Measurements from ENCODE around the gene AMHR2. TPM values are rescaled to one million over a fixed set of nuclear protein-coding genes. Genes with fewer than 3 reads are reported as not detected.
"Not testable (repeated sequence)": the region's sequence is repeated elsewhere in the genome, so short reads cannot be mapped to it uniquely, and the experiment has no call there.

Gene AMHR2
- total RNA-seq, 3 donors from 2014 or later: not detected

GRCh38 chr12:53425515-53426150, 2.0 kb downstream of the AMHR2 start:
- no peak for ATAC-seq
- Mint-ChIP-seq H3K4me1 (ENCODE audit: low read depth) (peaks cover 12% of the 10 kb centered on the region), H3K4me3 (no peak overlapping the region), H3K9me3 (no peaks in the 10 kb centered on the region), H3K27me3 (ENCODE audit: low read depth) (no peaks in the 10 kb centered on the region), H3K36me3 (ENCODE audit: insufficient read depth) (no peaks in the 10 kb centered on the region)
- no peak for DNase-seq

GRCh38 chr12:53427905-53428594, 4.4 kb downstream of the AMHR2 start:
- H3K4me1 Mint-ChIP-seq (ENCODE audit: low read depth): peaks cover 7% of the 10 kb centered on the region
- no peaks in the 10 kb centered on the region for H3K27me3 Mint-ChIP-seq (ENCODE audit: low read depth)
- H3K4me3 Mint-ChIP-seq: no peak overlapping the region
- no peaks in the 10 kb centered on the region for H3K36me3 Mint-ChIP-seq (ENCODE audit: insufficient read depth)
- ATAC-seq (peak; percentile 99 to 100), DNase-seq (no peak)
- no peaks in the 10 kb centered on the region for H3K9me3 Mint-ChIP-seq

DNA sequence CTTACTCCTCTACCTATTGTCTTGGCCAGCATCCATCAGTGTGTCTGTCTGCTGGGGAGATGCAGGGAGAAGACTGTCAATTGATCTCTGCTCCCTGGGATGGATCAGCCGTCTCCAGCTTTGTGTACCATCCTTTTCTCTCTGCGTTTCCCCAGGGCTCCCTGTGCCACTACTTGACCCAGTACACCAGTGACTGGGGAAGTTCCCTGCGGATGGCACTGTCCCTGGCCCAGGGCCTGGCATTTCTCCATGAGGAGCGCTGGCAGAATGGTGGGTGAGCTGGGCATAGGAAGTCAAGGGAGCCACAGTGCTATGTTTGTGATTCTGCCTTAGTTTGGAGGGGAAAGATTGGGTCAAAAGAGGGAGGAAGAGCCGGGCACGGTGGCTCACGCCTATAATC, 5.1 kb downstream of the AMHR2 start:
- H3K4me1 Mint-ChIP-seq (ENCODE audit: low read depth): peaks cover 7% of the 10 kb centered on the region
- H3K27me3 Mint-ChIP-seq (ENCODE audit: low read depth): no peaks in the 10 kb centered on the region
- DNase-seq (no peak), ATAC-seq (peak in 1 of 2 donors; percentile 4)
- H3K9me3 Mint-ChIP-seq: no peaks in the 10 kb centered on the region
- H3K4me3 Mint-ChIP-seq: no peak overlapping the region
- no peaks in the 10 kb centered on the region for H3K36me3 Mint-ChIP-seq (ENCODE audit: insufficient read depth)

- no peaks in the 10 kb centered on the region for H3K27me3 Mint-ChIP-seq (ENCODE audit: low read depth)
- DNase-seq (no peak), ATAC-seq (no peak)
- no peak overlapping the region for H3K4me3 Mint-ChIP-seq
- H3K36me3 Mint-ChIP-seq (ENCODE audit: insufficient read depth): no peaks in the 10 kb centered on the region
- peaks cover 7% of the 10 kb centered on the region for H3K4me1 Mint-ChIP-seq (ENCODE audit: low read depth)
- H3K9me3 Mint-ChIP-seq: no peaks in the 10 kb centered on the region
Measured at GRCh38 chr12:53430116-53430515, 6.5 kb downstream of the AMHR2 start.

GRCh38 chr12:53431187-53431586, 7.5 kb downstream of the AMHR2 start:
- H3K4me3 Mint-ChIP-seq: no peak overlapping the region
- no peak for DNase-seq
- no peak for ATAC-seq
- no peaks in the 10 kb centered on the region for H3K9me3 Mint-ChIP-seq
- H3K4me1 Mint-ChIP-seq (ENCODE audit: low read depth): peaks cover 7% of the 10 kb centered on the region
- H3K36me3 Mint-ChIP-seq (ENCODE audit: insufficient read depth): no peaks in the 10 kb centered on the region
- no peaks in the 10 kb centered on the region for H3K27me3 Mint-ChIP-seq (ENCODE audit: low read depth)

DNA sequence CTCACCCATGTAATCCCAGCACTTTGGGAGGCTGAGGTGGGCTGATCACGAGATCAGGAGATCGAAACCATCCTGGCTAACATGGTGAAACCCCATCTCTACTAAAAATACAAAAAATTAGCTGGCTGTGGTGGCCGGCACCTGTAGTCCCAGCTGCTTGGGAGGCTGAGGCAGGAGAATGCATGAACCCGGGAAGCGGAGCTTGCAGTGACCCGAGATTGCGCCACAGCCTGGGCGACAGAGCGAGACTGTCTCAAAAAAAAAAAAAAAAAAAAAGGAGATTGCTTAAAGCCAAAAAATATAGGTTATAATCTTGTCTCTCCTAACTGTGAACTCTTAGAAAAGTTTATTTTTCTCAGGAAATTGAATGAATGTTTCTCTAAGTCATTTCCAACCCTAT, 11.7 kb downstream of the AMHR2 start:
- not testable (repeated sequence) for H3K9me3 Mint-ChIP-seq, H3K4me3 Mint-ChIP-seq

GRCh38 chr12:53439582-53439981, 15.9 kb downstream of the AMHR2 start:
- H3K4me3 Mint-ChIP-seq; ATAC-seq; H3K9me3 Mint-ChIP-seq; DNase-seq; H3K27me3 Mint-ChIP-seq (ENCODE audit: low read depth); H3K36me3 Mint-ChIP-seq (ENCODE audit: insufficient read depth): not testable (repeated sequence)
- peaks cover 20% of the 10 kb centered on the region for H3K4me1 Mint-ChIP-seq (ENCODE audit: low read depth)

More for the DNA sequence above, 11.7 kb downstream of the AMHR2 start:
- not testable (repeated sequence) for ATAC-seq; H3K36me3 Mint-ChIP-seq (ENCODE audit: insufficient read depth); H3K4me1 Mint-ChIP-seq (ENCODE audit: low read depth); H3K27me3 Mint-ChIP-seq (ENCODE audit: low read depth); DNase-seq

GRCh38 chr12:53441040-53441833, 17.6 kb downstream of the AMHR2 start, which contains the start of gene PRR13:
TSS of gene PRR13 (plus strand) at chr12:53441734. CDS start at chr12:53442715, 981 bp downstream.
- ATAC-seq (peak; percentile 98 to 99), DNase-seq (peak; percentile 99)
- Mint-ChIP-seq H3K36me3 (ENCODE audit: insufficient read depth) (peaks cover 10% of the 10 kb centered on the region), H3K4me1 (ENCODE audit: low read depth) (peaks cover 35% of the 10 kb centered on the region), H3K27me3 (ENCODE audit: low read depth) (no peaks in the 10 kb centered on the region), H3K9me3 (no peaks in the 10 kb centered on the region), H3K4me3 (peak within 1 kb of the TSS; percentile 95)

GRCh38 chr12:53443955-53444354, 20.3 kb downstream of the AMHR2 start:
- peaks cover 39% of the 10 kb centered on the region for H3K4me1 Mint-ChIP-seq (ENCODE audit: low read depth)

DNA sequence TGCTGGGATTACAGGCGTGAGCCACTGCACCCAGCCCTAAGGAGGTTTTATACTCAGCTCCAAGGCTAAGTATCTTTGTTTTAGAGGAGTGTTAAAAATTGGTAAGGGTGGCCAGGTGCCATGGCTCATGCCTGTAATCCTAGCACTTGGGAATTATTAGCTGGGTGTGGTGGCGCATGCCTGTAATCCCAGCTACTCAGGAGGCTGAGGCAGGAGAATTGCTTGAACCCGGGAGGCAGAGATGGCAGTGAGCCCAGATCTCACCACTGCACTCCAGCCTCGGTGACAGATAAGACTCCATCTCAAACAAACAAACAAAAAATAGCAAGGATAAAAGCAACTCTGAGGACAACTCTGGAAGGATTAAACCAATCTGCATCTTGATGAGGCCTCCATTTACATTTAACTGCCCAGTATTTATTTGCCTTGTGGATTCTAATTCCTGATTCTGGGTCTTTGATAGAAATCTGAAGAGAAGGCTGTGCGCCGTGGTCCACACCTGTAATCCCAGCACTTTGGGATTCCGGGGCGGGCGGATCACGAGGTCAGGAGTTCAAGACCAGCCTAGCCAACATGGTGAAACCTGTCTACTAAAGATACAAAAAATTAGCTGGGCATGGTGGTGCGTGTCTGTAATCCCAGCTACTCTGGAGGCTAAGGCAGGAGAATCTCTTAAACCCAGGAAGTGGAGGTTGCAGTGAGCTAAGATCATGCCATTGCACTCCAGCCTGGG, 21.1 kb downstream of the AMHR2 start:
- Mint-ChIP-seq H3K4me1 (ENCODE audit: low read depth) (peaks cover 39% of the 10 kb centered on the region), H3K36me3 (ENCODE audit: insufficient read depth) (peaks cover 20% of the 10 kb centered on the region), H3K4me3 (peak overlapping the region; percentile 95)
- not testable (repeated sequence) for DNase-seq; H3K9me3 Mint-ChIP-seq; ATAC-seq; H3K27me3 Mint-ChIP-seq (ENCODE audit: low read depth)

More at GRCh38 chr12:53443955-53444354, 20.3 kb downstream of the AMHR2 start:
- no peak for ATAC-seq
- DNase-seq: no peak
- H3K9me3 Mint-ChIP-seq: no peaks in the 10 kb centered on the region
- peak overlapping the region; percentile 95 for H3K4me3 Mint-ChIP-seq
- no peaks in the 10 kb centered on the region for H3K27me3 Mint-ChIP-seq (ENCODE audit: low read depth)
- peaks cover 20% of the 10 kb centered on the region for H3K36me3 Mint-ChIP-seq (ENCODE audit: insufficient read depth)

DNA sequence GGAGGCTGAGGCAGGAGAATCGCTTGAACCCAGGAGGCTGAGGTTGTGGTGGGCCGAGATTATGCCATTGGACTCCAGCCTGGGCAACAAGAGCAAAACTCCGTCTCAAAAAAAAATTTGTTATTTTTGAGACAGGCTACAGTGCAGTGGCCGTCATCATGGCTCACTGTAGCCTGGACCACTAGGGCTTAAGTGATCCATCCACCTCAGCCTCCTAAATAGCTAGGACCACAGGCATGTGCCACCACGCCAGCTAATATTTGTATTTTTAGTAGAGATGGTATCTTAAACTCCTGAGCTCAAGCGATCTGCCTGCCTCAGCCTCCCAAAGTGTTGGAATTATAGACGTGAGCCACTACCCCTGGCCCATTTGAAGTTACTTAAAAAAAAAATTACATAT, 27.3 kb downstream of the AMHR2 start:
- no peaks in the 10 kb centered on the region for H3K27me3 Mint-ChIP-seq (ENCODE audit: low read depth)
- peaks cover 44% of the 10 kb centered on the region for H3K36me3 Mint-ChIP-seq (ENCODE audit: insufficient read depth)
- H3K9me3 Mint-ChIP-seq: no peaks in the 10 kb centered on the region
- no peak for ATAC-seq
- H3K4me3 Mint-ChIP-seq: no peak overlapping the region
- DNase-seq: no peak
- peaks cover 36% of the 10 kb centered on the region for H3K4me1 Mint-ChIP-seq (ENCODE audit: low read depth)

DNA sequence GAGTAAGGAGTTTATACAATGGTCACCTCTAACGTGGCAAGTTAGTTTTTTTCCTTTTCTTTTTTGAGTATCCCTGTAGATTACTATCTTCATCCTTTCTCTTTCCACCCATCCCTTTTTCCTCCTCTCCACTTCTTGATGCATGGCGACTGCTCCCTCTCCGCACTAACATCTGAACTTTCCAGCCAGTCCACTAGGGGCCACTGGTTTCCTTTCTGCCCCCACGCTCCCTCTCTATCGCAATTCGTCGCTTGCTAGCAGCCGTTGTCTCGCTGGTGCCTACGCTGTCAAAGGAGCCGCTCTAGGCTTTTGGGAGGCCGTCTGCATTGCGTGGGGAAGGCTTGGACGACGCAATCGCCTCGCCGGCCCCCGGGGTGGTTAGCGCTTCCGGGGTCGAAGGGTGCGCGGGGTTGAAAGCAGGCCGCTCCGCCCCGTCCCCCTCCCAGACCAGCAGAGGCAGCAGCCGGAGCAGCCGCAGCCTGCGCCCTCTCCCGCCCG, 28.1 kb downstream of the AMHR2 start, which contains the start of gene PCBP2:
TSS of gene PCBP2 (plus strand) at position 442 of the 498 bp plus-strand sequence. CDS start 2,699 bp downstream, outside the sequence.
- Mint-ChIP-seq H3K36me3 (ENCODE audit: insufficient read depth) (peaks cover 41% of the 10 kb centered on the region), H3K4me1 (ENCODE audit: low read depth) (peaks cover 35% of the 10 kb centered on the region), H3K4me3 (peak within 1 kb of the TSS; percentile 92), H3K9me3 (no peaks in the 10 kb centered on the region), H3K27me3 (ENCODE audit: low read depth) (no peaks in the 10 kb centered on the region)
- DNase-seq (peak; percentile 96), ATAC-seq (peak; percentile 95 to 97)

DNA sequence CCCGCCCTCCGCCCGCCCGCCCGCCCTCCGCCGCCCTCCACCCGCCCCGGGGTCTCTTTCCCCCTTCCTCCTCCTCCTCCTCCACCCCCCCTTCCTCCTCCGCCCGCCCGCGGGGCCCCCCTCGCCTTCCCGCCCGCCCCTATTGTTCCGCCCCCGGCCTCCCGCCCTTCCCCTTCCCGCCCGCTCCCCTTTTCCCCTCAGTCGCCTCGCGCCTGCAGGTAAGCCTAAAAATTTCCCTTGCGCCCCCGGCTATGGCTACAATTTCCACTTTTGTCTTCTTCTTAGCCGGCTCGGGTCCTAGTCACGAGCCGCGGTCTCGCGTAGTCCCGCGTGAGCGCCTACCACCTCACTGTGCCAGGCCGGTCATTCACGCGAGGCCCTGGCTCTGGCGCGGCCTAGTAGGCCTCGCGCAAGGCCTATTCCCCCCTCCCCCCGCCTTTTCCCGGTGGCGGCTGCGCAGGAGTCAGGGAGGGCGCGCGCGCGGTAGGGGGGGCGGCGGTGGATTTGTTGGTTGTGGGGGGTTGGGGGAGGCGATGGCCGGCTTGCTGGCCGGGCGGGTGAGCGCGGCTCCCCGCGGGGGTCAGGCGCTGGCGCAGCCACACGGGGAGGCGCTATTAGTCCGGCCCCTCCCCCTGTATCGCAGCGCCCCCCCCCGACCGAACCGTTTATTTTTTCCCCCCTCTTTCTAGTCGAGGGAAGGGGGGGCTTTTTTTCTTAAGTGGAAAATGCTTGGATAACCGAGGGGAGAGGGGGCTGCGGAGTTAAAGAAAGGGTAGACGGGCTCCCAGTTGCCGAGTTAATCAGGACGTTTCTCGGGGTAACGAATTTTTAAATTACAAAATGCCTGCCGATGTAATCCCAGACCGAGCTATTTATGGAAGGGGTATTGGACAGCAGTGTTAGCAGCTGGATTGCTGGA, 28.8 kb downstream of the AMHR2 start:
- peaks cover 41% of the 10 kb centered on the region for H3K36me3 Mint-ChIP-seq (ENCODE audit: insufficient read depth)
- H3K4me1 Mint-ChIP-seq (ENCODE audit: low read depth): peaks cover 35% of the 10 kb centered on the region
- H3K4me3 Mint-ChIP-seq: peak overlapping the region; percentile 92
- H3K27me3 Mint-ChIP-seq (ENCODE audit: low read depth): no peaks in the 10 kb centered on the region
- DNase-seq: peak; percentile 72
- no peaks in the 10 kb centered on the region for H3K9me3 Mint-ChIP-seq
- ATAC-seq: peak; percentile 41 to 43
